Esophagus muscularis mucosa (tissue), 3 donors: ENCODE data around the gene TIMM23.

Experiments used
- POLR2A ChIP-seq: fragments of 450-650 bp; IDR thresholded peaks from one replicate; pipeline ENCODE4 v1.6.1; 2017; ENCODE audit warnings: antibody characterized with exemption, moderate library complexity, mild to moderate bottlenecking, low read depth
- TF ChIP-seq, protein P1 (sequence below), 3 experiments: fragments of 200-600 bp in 2 of 3; fragments of 450-650 bp in 1 of 3; sonication (generic) in 2 of 3; IDR thresholded peaks; one replicate each; pipeline ENCODE4 v1.5.1; 2017 to 2019; ENCODE audit warnings: antibody characterized with exemption in 3 of 3, mild to moderate bottlenecking in 2 of 3, moderate library complexity in 1 of 3

DNA sequence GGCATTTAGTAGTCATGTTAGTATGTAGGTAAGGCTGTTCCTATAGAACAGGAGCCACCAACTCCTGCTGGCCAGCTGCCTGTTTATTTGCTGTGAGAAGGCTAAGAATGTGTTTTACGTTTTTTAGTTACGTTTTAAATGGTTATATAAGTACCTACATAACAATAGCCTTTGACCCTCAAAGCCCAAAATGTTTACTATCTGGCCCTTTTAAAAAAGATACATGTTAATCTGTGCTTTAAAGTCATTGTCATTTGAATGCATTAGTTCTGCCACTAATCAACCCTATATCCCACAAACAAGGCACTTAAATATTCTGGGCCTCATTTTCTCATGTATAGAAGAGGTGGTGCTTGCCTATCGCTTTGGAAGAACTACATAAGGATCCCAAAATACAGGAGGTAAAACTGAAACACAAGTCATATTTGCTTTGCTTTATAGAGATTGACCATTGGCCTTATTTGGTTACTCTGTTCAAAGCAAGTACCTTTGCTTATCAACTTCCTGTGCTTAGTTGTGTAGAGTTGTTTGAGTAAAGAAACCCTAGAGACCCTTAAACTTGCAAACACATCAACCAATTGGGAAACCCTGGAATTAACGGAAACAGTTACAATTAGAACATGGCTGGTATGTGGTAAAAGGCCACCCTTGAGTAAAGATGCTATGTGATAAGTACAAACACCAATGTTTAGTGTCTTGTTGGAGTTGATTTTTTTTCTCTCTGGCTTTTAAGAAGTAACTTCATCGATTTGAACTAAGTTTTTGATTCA lies 25.9 kb downstream of the TIMM23 start:
- TF ChIP-seq, protein P1, sequence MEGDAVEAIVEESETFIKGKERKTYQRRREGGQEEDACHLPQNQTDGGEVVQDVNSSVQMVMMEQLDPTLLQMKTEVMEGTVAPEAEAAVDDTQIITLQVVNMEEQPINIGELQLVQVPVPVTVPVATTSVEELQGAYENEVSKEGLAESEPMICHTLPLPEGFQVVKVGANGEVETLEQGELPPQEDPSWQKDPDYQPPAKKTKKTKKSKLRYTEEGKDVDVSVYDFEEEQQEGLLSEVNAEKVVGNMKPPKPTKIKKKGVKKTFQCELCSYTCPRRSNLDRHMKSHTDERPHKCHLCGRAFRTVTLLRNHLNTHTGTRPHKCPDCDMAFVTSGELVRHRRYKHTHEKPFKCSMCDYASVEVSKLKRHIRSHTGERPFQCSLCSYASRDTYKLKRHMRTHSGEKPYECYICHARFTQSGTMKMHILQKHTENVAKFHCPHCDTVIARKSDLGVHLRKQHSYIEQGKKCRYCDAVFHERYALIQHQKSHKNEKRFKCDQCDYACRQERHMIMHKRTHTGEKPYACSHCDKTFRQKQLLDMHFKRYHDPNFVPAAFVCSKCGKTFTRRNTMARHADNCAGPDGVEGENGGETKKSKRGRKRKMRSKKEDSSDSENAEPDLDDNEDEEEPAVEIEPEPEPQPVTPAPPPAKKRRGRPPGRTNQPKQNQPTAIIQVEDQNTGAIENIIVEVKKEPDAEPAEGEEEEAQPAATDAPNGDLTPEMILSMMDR (IDR thresholded peaks at IDR 0.05): no peak
- no peak for TF ChIP-seq POLR2A
